Effector CD4-positive, alpha-beta T cell (primary cell): Measurements from ENCODE around the gene IZUMO1.
"Not testable (repeated sequence)": the region's sequence is repeated elsewhere in the genome, so short reads cannot be mapped to it uniquely, and the experiment has no call there.

Experiments used
- DNase-seq: peaks from one replicate; pipeline ENCODE4 v3.0.0-alpha.2; 2020

The IZUMO1 gene

GRCh38 chr19:48737360-48737998, 9.2 kb downstream of the IZUMO1 start:
- DNase-seq = no peak

DNA sequence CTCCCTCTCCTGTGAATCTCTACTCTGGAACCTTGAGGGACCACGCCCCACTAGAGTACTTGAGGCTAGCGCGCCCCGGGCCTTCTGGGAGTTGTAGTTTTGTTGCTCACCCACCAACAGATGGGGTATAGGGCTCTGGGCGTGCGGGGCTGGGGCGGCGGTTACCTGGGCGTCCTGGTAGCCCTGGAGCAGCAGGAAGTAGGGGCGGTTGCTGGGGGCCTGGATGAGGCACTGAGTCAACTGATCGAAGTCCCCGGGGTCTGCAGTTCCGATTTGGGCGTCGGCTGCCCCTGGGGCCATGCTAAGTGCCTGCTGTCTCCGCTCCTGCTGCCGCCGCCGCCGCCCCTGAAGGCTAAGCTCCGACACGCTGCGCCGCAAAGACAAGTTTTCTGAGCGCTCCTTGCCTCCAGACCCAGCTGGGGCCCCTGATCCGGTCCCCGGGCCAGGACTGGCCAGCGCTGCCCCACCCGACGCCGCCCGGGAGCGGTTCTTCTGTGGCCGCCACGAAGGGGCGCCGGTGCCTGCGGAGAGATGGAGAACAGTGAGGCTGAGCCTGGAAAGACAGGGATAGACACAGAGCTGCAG, 11.6 kb downstream of the IZUMO1 start:
- DNase-seq = no peak

- no peak for DNase-seq
These were observed 12.1 kb downstream of the IZUMO1 start for GRCh38 chr19:48734625-48735024.

DNA sequence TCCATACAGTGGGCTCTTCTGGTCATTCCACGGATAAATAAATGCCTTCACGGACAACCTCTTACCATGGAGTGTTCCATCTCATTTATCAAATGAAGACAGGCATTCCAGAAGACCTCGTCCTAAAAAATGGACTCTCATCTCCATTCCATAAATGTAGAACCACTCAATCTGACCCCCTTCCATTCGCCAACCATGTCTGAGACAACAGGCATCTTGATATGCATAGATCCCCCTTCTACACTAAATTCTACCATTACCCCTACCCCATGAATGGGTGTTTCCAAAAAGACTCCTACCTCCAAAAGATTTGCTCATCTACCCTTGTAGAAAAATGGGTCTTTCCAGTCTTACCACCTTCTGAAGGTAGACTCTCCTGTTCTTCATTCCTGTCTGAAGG, 15.3 kb downstream of the IZUMO1 start:
- no peak for DNase-seq

GRCh38 chr19:48728911-48729664, 17.6 kb downstream of the IZUMO1 start:
- no peak for DNase-seq

GRCh38 chr19:48726556-48726955, 20.2 kb downstream of the IZUMO1 start:
- no peak for DNase-seq

- peak; percentile 24 for DNase-seq
These were observed 21.6 kb downstream of the IZUMO1 start for GRCh38 chr19:48724796-48725753.

DNA sequence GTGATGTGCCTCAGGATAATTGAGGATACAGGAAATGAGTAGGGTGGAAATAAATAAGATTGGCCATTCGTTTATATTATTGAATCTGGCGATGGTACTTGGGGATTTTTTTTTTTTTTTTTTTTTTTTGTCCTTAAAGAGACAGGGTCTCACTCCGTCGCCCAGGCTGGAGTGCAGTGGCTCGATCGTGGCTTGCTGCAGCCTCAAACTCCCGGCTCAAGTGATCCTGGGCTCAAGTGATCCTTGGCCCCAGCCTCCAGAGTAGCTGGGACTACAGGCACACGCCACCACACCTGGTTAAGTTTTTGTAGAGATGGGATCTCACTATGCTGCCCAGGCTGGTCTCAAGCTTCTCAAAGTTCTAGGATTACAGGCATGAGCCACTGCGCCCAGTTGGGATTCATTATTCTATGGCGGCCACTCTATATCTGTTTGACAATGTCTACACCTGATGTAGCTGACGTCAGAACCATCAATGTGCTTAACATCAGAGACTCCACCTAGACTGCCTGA, 24.5 kb downstream of the IZUMO1 start:
- DNase-seq = no peak

DNA sequence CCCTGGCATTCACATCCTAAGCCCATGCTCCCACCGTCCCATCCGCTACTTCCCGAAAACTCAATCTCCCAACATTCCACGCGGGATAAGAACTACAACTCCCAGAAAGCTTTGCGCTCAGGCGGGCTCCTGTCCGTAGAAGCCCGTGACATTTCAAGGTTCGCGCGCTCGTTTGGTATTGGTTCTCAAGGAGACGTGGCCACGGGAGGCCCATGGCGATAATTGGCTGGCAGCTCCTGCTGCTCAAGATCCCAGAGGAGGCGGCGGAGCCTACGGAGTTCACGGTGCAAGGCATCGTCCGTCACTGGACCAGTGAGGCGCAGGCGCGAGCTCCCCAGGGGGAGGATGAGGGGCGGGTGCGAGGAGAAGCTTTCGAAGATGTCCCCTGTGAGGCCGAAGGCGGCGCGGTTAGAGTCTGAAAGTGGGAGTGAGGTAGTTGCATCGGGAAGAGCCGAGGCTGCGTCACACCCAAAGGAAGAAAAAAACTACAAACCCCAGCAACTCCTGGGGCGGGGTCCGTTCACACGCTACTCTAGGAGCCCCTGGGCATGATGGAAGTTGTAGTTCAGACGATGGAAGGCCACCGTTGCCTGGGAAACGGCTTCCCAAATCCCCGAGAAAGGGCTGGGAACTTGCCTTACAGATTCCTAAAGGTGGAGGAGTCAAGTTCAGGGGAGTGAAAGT, 26.0 kb downstream of the IZUMO1 start:
- DNase-seq = peak; percentile 90

DNA sequence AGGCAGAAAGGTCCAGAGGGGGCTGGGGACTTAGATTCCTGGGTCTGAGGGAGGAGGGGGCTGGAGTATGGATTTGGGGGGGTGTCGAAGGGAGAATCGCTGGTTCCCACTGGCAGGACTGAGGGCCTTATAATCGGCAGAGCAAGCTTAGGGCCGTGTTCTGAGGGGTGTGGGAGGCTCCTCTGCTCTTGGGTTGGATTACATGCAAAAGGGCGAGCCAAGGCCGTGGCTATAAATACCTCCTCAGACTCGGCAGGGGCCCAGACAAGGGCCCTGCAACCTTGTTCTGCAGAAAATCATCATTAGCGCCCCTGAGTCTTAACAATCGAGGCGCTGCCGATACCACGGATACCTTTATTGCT, 26.5 kb downstream of the IZUMO1 start:
- DNase-seq = no peak

- DNase-seq = no peak
These were observed 27.2 kb downstream of the IZUMO1 start, which contains the start of gene MAMSTR for GRCh38 chr19:48719263-48720171. MAMSTR (minus strand) TSS chr19:48719725; CDS start chr19:48719031, 694 bp downstream.

DNA sequence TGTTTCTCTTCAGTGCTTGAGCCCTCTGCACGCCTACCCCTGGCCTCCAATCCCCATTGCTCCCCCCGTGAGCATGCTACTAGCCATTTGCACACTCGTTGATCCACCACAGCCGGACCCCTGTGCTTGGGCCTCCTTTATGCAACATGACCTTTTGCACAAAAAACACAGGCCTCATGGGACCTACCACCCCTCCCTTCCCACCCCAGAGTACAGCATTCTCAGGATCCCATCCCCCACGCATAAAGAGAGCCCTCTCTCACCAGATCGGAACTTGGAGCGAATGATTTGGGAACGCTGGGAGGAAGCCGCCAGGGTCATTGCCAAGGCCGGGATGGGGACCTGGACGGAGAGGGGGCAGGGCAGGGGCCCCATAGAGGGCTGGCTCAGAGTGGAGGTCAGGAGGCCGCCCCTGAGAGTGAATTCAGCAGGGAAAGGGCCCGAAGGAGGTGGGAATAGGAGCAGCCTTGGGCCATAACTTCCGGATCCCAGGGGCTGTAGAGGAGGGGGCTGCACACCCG, 27.9 kb downstream of the IZUMO1 start:
- no peak for DNase-seq

DNA sequence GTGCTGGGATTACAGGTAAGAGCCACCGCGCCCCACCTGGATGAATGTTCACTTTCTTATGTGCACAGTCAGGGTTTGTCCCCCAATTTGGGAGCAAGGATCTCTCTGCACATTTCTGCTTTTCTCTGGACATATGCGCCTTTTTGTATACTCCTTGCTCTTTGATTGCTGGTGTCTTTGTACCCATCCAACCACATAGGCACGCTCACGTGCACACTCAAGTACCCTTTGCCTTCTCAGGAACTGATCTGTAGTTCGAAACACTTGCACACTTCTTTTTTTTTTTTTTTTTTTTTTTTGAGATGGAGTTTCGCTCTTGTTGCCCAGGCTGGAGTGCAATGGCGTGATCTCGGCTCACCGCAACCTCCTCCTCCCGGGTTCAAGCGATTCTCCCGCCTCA, 28.6 kb downstream of the IZUMO1 start:
- not testable (repeated sequence) for DNase-seq

GRCh38 chr19:48716562-48717291, 30.0 kb downstream of the IZUMO1 start:
- no peak for DNase-seq

DNA sequence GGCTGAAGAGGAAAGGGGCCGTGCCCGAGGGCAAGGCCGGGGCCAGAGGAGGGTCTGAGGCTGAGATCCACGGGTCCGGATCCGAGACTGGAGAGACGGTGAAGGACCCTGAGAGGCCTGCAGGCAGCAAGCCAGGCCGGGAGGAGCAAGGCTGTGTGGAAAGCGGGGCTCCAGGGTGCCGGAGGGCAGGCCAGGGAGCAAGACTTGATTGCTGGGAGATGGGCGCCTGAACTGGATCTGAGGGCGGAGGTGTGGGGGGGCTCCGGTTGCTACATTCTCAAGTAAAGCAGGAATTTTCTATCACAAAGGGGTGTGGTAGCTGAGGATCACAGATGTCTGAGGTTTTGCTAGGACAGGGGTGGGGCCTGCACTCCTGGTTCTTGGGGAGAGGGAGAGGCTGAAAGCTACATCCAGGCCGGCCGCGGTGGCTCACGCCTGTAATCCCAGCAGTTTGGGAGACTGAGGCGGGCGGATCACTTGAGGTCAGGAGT, 31.0 kb downstream of the IZUMO1 start:
- no peak for DNase-seq

DNA sequence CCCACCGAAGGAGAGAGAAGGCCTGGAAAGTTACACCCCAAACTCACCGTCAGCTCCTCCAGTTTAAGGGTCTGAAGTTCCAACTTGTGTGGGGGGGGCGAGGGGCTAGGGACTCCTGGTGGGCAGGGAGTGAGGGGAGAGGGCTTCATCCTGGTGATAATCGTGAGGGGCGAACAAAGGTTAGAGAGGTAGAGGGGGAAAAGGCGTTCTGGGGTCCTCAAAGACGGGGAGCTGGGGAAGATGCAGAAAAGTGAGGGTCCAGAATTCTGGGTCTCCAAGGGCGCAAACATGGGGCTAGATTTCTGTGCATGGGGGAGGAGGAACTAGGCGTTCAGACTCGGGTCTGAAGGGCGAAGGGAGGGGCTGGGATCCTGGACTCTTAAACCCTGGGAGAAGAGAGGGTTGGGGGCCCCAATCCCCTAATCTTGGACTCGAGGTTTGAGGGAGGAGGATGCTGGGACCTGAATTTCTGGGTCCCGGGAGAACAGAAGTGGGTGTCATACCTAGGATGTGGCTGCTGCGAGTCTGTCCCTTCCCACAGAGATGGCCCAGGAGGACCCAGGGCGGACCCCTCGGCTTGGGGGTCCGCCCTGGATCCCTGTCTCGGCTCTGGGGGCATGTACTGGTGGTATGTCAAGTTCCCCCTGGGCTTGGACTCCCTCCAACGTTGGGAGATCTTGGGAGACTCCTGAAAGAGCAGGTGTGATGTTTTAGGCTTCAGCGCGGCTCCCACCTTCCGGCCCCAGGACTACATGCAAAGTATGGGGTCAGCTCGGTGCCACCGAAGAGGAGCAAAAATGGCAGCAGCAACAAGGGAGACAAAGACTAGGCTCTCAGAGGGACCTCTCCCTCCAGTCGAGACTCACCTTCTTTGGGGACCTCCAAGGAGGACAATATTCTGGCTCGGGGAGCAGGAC, 31.7 kb downstream of the IZUMO1 start:
- DNase-seq = no peak

DNA sequence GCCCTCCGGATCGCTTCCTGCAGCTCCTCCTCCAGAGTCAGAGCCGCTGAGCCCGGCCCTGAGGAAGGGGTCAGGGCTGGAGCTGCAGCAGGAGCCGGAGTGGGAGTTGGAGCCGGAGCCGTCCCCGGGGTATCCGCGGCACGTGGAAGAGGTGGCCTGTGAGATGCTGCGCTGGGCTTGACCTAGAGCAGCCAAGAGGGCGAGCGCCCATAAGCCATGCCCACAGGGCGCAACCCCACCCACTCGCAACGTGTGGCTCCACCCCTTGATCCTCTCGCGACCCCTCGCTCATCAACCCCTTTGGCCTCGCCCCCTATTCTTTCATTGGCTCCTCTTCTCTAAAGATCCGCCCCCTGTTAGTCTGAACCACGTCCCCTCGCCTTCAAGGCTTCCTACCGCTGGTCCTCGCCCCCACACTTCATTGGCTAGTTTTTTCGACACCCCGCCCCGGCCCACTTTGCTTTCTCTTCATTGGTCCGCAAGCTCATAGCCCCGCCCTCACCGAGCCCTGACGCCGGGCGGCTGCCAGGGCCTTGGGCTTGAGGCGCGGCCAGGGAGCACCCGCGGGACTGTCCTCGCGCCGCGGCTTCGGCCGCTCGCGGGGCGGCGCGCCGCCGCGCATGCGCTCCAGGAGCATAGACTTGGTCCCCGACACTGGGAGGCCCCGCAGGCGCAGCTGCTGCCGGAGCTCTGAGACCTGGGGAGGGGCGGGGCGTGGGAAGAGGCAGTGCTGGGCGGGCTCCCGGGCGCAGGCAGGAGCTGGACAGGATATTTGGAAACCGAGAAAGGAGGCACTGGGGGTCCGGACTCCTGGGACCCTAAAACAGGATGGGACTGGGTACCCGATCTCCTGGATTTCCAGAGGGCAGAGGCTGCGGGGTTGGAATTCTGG, 32.6 kb downstream of the IZUMO1 start:
- peak; percentile 92 for DNase-seq
